Astrocyte (in vitro differentiated cells and primary cell): ENCODE results near the gene WDR27. TPM values are rescaled to one million over a fixed set of nuclear protein-coding genes. Genes with fewer than 3 reads are reported as not detected.

Experiments
- DNase-seq: peaks from one replicate; pipeline ENCODE4 v3.0.0-alpha.2; 2010; ENCODE audit warnings: low read depth
- FAIRE-seq: peaks from 2 replicates; lab custom pipeline; 2011; peaks lifted over from hg19 to GRCh38; lab: Jason Lieb, UNC
- H2AFZ ChIP-seq: 2 replicates; pipeline ENCODE4 v1.6.0; 2012; ENCODE audit warnings: low read depth, low read length, inconsistent platforms
- H3K27ac ChIP-seq: 2 replicates; pipeline ENCODE4 v1.5.1; 2011; ENCODE audit warnings: low read depth, low read length, inconsistent platforms
- H3K27me3 ChIP-seq: 2 replicates; pipeline ENCODE4 v1.6.0; 2011; ENCODE audit warnings: low read length, inconsistent platforms; ENCODE audit not compliant: insufficient read depth
- H3K36me3 ChIP-seq: 2 replicates; pipeline ENCODE4 v1.5.1; 2011; ENCODE audit warnings: low read length, inconsistent platforms; ENCODE audit not compliant: insufficient read depth
- H3K4me1 ChIP-seq: 2 replicates; pipeline ENCODE4 v1.5.1; 2011; ENCODE audit warnings: low read length, inconsistent platforms; ENCODE audit not compliant: insufficient read depth
- H3K4me2 ChIP-seq: 2 replicates; pipeline ENCODE4 v1.6.0; 2012; ENCODE audit warnings: low read length, inconsistent platforms
- H3K4me3 ChIP-seq: 2 replicates; pipeline ENCODE4 v1.5.1; 2011; ENCODE audit warnings: low read depth, mild to moderate bottlenecking, low read length, inconsistent platforms; ENCODE audit not compliant: insufficient read depth
- H3K79me2 ChIP-seq: 2 replicates; pipeline ENCODE4 v1.6.0; 2012; ENCODE audit warnings: mild to moderate bottlenecking, low read length, inconsistent platforms; ENCODE audit not compliant: insufficient read depth
- H3K9ac ChIP-seq: 2 replicates; pipeline ENCODE4 v1.6.0; 2012; ENCODE audit warnings: mild to moderate bottlenecking, low read length, inconsistent platforms
- H3K9me3 ChIP-seq: 2 replicates; pipeline ENCODE4 v1.5.1; 2012; ENCODE audit warnings: low read depth, mild to moderate bottlenecking, low read length, inconsistent platforms; ENCODE audit not compliant: insufficient read depth
- H4K20me1 ChIP-seq: 2 replicates; pipeline ENCODE4 v1.6.0; 2012; ENCODE audit warnings: low read length, inconsistent platforms; ENCODE audit not compliant: insufficient read depth
- H3K27ac Mint-ChIP-seq: one replicate; pipeline ENCODE4 v1.8.0; 2021; ENCODE audit warnings: mild to moderate bottlenecking, mixed read lengths; ENCODE audit not compliant: unreplicated experiment
- H3K27me3 Mint-ChIP-seq: one replicate; pipeline ENCODE4 v1.8.0; 2021; ENCODE audit warnings: low read depth, mixed read lengths; ENCODE audit not compliant: unreplicated experiment
- H3K36me3 Mint-ChIP-seq: one replicate; pipeline ENCODE4 v1.8.0; 2021; ENCODE audit warnings: low read depth, mixed read lengths; ENCODE audit not compliant: unreplicated experiment
- H3K4me1 Mint-ChIP-seq: one replicate; pipeline ENCODE4 v1.8.0; 2021; ENCODE audit warnings: low read depth, mixed read lengths; ENCODE audit not compliant: unreplicated experiment
- H3K4me3 Mint-ChIP-seq: one replicate; pipeline ENCODE4 v1.8.0; 2021; ENCODE audit warnings: mild to moderate bottlenecking, moderate library complexity, mixed read lengths; ENCODE audit not compliant: unreplicated experiment
- H3K9me3 Mint-ChIP-seq: one replicate; pipeline ENCODE4 v1.8.0; 2021; ENCODE audit warnings: mild to moderate bottlenecking, mixed read lengths; ENCODE audit not compliant: unreplicated experiment
- CTCF ChIP-seq: IDR thresholded peaks from 2 replicates; pipeline ENCODE4 v1.5.1; 2011; ENCODE audit warnings: low read depth, mild to moderate bottlenecking, inconsistent platforms, low read length, moderate library complexity; ENCODE audit not compliant: insufficient read depth
- EZH2 ChIP-seq: IDR thresholded peaks from 2 replicates; pipeline ENCODE4 v1.6.1; 2012; ENCODE audit warnings: mild to moderate bottlenecking, low read length, inconsistent platforms; ENCODE audit not compliant: insufficient read depth
- total RNA-seq: library from RNA; stranded (reverse); gene quantifications from 2 replicates; pipeline ENCODE4 v1.2.1, GENCODE V29; 2021

WDR27 gene
- total RNA-seq, 1 donor from 2014 or later: 31.2 TPM

- Mint-ChIP-seq H3K27me3 (no peaks in the 10 kb centered on the region), H3K4me3 (no peak overlapping the region), H3K27ac (peak overlapping the region; percentile 43), H3K4me1 (peaks cover 10% of the 10 kb centered on the region), H3K36me3 (peaks cover 4% of the 10 kb centered on the region), H3K9me3 (peaks cover 6% of the 10 kb centered on the region)
- FAIRE-seq: peak; percentile 68
- DNase-seq: peak; percentile 95
- no peaks in the 10 kb centered on the region for H3K27me3 ChIP-seq
- no peaks in the 10 kb centered on the region for H3K4me1 ChIP-seq
- no peaks in the 10 kb centered on the region for H3K79me2 ChIP-seq
- TF ChIP-seq EZH2 (no peak), CTCF (no peak)
- peak overlapping the region; percentile 4 for H3K4me2 ChIP-seq
- no peak overlapping the region for H3K27ac ChIP-seq
- no peaks in the 10 kb centered on the region for H4K20me1 ChIP-seq
- peaks cover 8% of the 10 kb centered on the region for H3K9me3 ChIP-seq
- H3K4me3 ChIP-seq: no peak overlapping the region
- H3K9ac ChIP-seq: no peak overlapping the region
- H3K36me3 ChIP-seq: no peaks in the 10 kb centered on the region
- no peak overlapping the region for H2AFZ ChIP-seq
These were observed 171.7 kb downstream of the WDR27 start for GRCh38 chr6:169529931-169530751.

- Mint-ChIP-seq H3K27me3 (no peaks in the 10 kb centered on the region), H3K27ac (peak overlapping the region; percentile 77)
- H3K4me2 ChIP-seq: no peak overlapping the region
These were observed 173.1 kb downstream of the WDR27 start for GRCh38 chr6:169528755-169529154.

More at GRCh38 chr6:169528755-169529154, 173.1 kb downstream of the WDR27 start:
- peaks cover 4% of the 10 kb centered on the region for H3K36me3 Mint-ChIP-seq
- DNase-seq (no peak), FAIRE-seq (no peak)
- no peak overlapping the region for H3K4me3 Mint-ChIP-seq
- no peak for TF ChIP-seq EZH2
- no peak for TF ChIP-seq CTCF
- no peak overlapping the region for H3K9ac ChIP-seq
- H3K4me3 ChIP-seq: no peak overlapping the region
- peaks cover 1% of the 10 kb centered on the region for H3K9me3 Mint-ChIP-seq
- no peaks in the 10 kb centered on the region for H3K27me3 ChIP-seq
- H3K27ac ChIP-seq: no peak overlapping the region
- no peaks in the 10 kb centered on the region for H3K36me3 ChIP-seq
- no peak overlapping the region for H2AFZ ChIP-seq
- no peaks in the 10 kb centered on the region for H3K79me2 ChIP-seq
- H3K9me3 ChIP-seq: peaks cover 4% of the 10 kb centered on the region
- H4K20me1 ChIP-seq: no peaks in the 10 kb centered on the region
- H3K4me1 Mint-ChIP-seq: peaks cover 10% of the 10 kb centered on the region
- H3K4me1 ChIP-seq: no peaks in the 10 kb centered on the region
